ENCODE data around the gene ZBTB48. TPM values are rescaled to one million over a fixed set of nuclear protein-coding genes. Genes with fewer than 3 reads are reported as not detected.
A peak's percentile ranks its signal among the peaks of the same experiment; 100 is the strongest.

The ZBTB48 gene
- total and polyA plus RNA-seq, 4 donors, result 21.6 to 41.3 (median 34.3) TPM

GRCh38 chr1:6613361-6614018, 33.7 kb downstream of the ZBTB48 start, which contains the start of gene PHF13:
Gene PHF13, plus strand, starts transcription at chr1:6613731. Its CDS starts 336 bp downstream, at chr1:6614067.
- Histone ChIP-seq H3K9me3 (ENCODE audit: control insufficient read depth in 4 of 4, insufficient read depth in 3 of 4, low read length in 3 of 4) (no peaks in the 10 kb centered on the region), H3K27me3 (ENCODE audit: control insufficient read depth in 3 of 3, insufficient read depth in 3 of 3, low read length in 2 of 3) (no peaks in the 10 kb centered on the region), H3K4me1 (ENCODE audit: control insufficient read depth in 5 of 5, insufficient read depth in 5 of 5, low read length in 5 of 5) (peaks cover 0 to 15% (median 0%) of the 10 kb centered on the region in 5 donors), H3K36me3 (ENCODE audit: control insufficient read depth in 4 of 4, insufficient read depth in 4 of 4, low read length in 4 of 4) (peaks cover 0 to 7% (median 1%) of the 10 kb centered on the region in 4 donors), H3K27ac (ENCODE audit: low read depth in 1 of 2, low read length in 1 of 2) (peak within 1 kb of the TSS; percentile 89 to 99), H3K4me3 (peak within 1 kb of the TSS; percentile 96), H3K9ac (ENCODE audit: insufficient read depth in 1 of 2, low read length in 2 of 2) (peak within 1 kb of the TSS; percentile 58 to 92)
- 1% methylated on average over 53 to 84 of the region's 84 CpGs for WGBS, 2 donors
- peak; percentile 99 to 100 (median 100) for DNase-seq
- TF ChIP-seq, protein P1, sequence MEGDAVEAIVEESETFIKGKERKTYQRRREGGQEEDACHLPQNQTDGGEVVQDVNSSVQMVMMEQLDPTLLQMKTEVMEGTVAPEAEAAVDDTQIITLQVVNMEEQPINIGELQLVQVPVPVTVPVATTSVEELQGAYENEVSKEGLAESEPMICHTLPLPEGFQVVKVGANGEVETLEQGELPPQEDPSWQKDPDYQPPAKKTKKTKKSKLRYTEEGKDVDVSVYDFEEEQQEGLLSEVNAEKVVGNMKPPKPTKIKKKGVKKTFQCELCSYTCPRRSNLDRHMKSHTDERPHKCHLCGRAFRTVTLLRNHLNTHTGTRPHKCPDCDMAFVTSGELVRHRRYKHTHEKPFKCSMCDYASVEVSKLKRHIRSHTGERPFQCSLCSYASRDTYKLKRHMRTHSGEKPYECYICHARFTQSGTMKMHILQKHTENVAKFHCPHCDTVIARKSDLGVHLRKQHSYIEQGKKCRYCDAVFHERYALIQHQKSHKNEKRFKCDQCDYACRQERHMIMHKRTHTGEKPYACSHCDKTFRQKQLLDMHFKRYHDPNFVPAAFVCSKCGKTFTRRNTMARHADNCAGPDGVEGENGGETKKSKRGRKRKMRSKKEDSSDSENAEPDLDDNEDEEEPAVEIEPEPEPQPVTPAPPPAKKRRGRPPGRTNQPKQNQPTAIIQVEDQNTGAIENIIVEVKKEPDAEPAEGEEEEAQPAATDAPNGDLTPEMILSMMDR (IDR thresholded peaks at IDR 0.05; ENCODE audit: control extremely low read depth, extremely low read depth), result no peak
- peak; percentile 99 for ATAC-seq (ENCODE audit: insufficient read depth, low FRiP score)

GRCh38 chr1:6614019-6614928, 34.5 kb downstream of the ZBTB48 start:
- DNase-seq (peak; percentile 59 to 72 (median 62)), ATAC-seq (ENCODE audit: insufficient read depth, low FRiP score) (no peak)
- H3K4me3 ChIP-seq, result peak overlapping the region; percentile 96
- peaks cover 0 to 7% (median 1%) of the 10 kb centered on the region in 4 donors for H3K36me3 ChIP-seq (ENCODE audit: control insufficient read depth in 4 of 4, insufficient read depth in 4 of 4, low read length in 4 of 4)
- no peak overlapping the region for H3K9ac ChIP-seq (ENCODE audit: insufficient read depth in 1 of 2, low read length in 2 of 2)
- TF ChIP-seq, protein P1 (IDR thresholded peaks at IDR 0.05; ENCODE audit: control extremely low read depth, extremely low read depth), result no peak
- no peaks in the 10 kb centered on the region for H3K9me3 ChIP-seq (ENCODE audit: control insufficient read depth in 4 of 4, insufficient read depth in 3 of 4, low read length in 3 of 4)
- H3K27ac ChIP-seq (ENCODE audit: low read depth in 1 of 2, low read length in 1 of 2), result peak overlapping the region; percentile 86 to 99
- H3K4me1 ChIP-seq (ENCODE audit: control insufficient read depth in 5 of 5, insufficient read depth in 5 of 5, low read length in 5 of 5), result peaks cover 0 to 15% (median 0%) of the 10 kb centered on the region in 5 donors
- no peaks in the 10 kb centered on the region for H3K27me3 ChIP-seq (ENCODE audit: control insufficient read depth in 3 of 3, insufficient read depth in 3 of 3, low read length in 2 of 3)
- WGBS, 2 donors, result 1 to 2% methylated on average over 75 to 117 of the region's 117 CpGs

DNA sequence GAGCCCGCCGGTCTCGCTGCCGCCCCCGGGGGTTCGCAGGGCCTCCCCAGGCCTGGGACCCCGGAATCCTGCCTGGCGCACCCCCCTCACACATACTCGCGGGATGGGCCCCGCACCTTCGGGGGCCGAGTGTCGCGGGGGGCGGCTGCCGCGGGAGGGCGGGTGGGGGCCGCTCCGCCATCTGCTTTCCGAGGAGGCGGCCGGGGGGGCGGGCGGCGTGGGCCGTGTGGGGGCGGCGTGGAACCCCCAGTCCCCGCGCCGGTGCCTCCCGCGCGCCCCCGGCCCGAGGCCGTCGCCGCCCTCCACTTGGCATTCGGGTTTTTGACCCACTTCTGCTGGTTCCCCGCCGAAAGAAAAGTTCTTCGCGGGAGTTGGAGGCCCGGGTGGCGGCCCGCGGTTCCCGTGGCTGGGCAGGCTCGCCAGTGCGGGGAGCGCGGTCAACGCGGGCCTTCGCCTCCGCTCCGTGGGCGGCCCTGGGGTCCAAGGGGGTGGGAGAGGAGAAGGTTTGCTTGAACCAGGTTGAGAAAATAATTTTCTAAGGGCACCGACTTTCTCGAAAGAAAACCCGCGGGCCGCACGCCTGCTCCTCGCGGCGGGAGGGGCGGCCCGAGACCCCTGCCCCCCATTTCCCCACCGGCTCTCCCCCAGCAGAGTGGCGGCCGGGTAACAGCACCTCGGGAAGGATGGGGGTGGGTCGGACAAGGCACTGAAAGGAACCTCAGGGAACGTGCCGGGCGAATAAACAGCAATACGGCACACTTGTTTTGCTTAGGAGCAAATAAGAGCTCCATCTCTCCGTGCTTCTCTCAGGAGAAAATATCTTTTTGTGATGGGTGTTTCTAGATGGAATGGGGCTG, 35.4 kb downstream of the ZBTB48 start:
- TF ChIP-seq, protein P1 (IDR thresholded peaks at IDR 0.05; ENCODE audit: control extremely low read depth, extremely low read depth), result no peak
- DNase-seq (peak in 2 of 3 donors; percentile 46 to 50), ATAC-seq (ENCODE audit: insufficient read depth, low FRiP score) (no peak)
- peaks cover under 1 to 13% (median 9%) of the 10 kb centered on the region in 4 donors for H3K36me3 ChIP-seq (ENCODE audit: control insufficient read depth in 4 of 4, insufficient read depth in 4 of 4, low read length in 4 of 4)
- H3K4me3 ChIP-seq, result peak overlapping the region; percentile 45
- 2% methylated on average over 53 to 82 of the region's 82 CpGs for WGBS, 2 donors
- H3K4me1 ChIP-seq (ENCODE audit: control insufficient read depth in 5 of 5, insufficient read depth in 5 of 5, low read length in 5 of 5), result peaks cover 0 to 15% (median 0%) of the 10 kb centered on the region in 5 donors
- peaks cover 0 to 3% (median 0%) of the 10 kb centered on the region in 4 donors for H3K9me3 ChIP-seq (ENCODE audit: control insufficient read depth in 4 of 4, insufficient read depth in 3 of 4, low read length in 3 of 4)
- no peaks in the 10 kb centered on the region for H3K27me3 ChIP-seq (ENCODE audit: control insufficient read depth in 3 of 3, insufficient read depth in 3 of 3, low read length in 2 of 3)
- no peak overlapping the region for H3K9ac ChIP-seq (ENCODE audit: insufficient read depth in 1 of 2, low read length in 2 of 2)
- H3K27ac ChIP-seq (ENCODE audit: low read depth in 1 of 2, low read length in 1 of 2), result peak overlapping the region in 1 of 2 donors; percentile 52
